GF-D8 (cell line): ENCODE measurements around the gene LRRC28.

Experiments used
- DNase-seq: peaks from one replicate; lab custom pipeline; 2025; lab: John Stamatoyannopoulos, UW

The LRRC28 gene

DNA sequence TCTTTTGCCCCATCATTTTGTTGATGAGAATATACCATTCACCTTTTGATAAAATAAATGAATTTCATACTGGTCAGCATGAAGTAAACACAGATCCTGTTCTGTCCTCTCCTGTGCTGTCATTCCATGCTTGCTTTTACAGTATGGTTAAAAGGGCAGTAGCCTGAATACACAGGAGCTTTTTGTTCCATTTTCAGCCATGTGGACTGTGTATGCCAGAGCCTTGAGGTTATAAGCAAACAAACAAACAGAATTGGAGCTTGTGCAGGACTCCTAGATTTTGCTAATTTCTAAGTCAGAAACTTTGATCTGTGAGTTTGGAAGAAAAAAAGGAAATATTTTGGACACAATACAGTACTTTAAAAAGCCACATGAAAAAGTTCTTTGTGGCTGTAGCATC lies 91.9 kb downstream of the LRRC28 start:
- DNase-seq: no peak

DNA sequence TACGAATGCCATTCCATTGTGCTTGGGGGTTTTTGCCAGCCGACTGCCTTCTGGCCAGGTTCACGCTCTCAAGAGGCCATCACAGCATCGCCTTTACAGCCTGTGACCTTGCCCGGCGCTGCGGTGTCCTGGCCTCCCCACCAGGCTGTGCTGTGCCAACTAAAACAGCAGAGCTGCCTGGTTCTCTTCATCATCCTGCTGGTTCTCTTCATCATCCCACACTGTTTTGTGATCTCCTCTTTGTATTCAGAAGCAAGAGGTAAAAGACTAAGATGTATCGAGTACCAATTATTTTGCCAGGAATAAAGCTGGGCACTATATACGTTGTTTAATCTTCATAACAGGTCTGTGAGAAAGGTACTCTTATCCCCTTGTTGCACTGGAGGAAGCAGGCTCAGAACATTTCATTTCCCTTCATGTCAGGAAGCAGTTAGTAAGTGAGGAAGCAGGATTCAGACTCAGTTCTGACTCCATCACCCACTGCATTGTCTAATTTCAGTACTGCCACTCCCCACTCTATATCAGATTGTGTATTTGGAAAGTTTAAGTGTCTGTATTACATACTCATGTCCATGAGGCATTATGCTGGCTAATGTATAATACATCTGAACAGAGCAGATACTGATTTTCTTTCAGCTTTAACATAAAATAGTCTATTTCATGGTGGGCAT lies 92.7 kb downstream of the LRRC28 start:
- DNase-seq: no peak

DNA sequence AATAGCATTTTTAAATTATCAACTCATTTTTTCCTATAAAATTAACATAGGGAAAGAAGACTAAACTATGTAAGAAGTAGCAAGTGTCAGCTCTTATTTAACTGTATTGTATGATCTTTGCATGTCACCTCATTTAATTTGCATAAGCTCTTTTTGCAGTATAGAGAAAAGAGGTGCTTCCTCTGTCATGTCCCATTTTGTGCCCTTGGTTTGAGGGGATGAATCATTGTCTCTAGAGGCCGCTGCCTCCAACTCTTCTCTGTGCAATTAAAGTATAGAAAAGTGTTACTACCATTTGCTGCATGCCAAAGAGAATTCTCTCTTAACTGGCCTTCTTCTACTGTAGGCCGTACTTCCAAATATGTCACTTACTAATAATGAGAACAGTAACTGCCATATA lies 93.4 kb downstream of the LRRC28 start:
- no peak for DNase-seq

DNA sequence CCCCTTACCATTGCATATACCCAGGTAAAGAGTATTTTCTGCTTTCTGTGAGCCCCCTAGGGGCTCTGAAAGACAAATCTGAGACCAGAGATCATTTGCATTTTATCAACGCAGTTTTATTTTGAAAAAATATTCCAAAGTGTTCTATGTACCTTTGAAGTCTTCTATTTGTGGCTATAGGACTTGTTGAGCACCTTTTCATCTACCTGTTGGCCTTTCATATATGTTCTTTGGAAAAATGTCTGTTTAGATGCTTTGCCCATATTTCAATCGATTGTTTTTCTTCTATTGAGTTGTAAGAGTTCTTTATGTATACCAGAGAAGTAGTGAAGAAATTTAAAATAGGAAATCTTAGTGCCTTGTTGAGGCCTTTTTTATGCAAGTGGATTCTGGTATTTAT lies 94.0 kb downstream of the LRRC28 start:
- DNase-seq: no peak

DNA sequence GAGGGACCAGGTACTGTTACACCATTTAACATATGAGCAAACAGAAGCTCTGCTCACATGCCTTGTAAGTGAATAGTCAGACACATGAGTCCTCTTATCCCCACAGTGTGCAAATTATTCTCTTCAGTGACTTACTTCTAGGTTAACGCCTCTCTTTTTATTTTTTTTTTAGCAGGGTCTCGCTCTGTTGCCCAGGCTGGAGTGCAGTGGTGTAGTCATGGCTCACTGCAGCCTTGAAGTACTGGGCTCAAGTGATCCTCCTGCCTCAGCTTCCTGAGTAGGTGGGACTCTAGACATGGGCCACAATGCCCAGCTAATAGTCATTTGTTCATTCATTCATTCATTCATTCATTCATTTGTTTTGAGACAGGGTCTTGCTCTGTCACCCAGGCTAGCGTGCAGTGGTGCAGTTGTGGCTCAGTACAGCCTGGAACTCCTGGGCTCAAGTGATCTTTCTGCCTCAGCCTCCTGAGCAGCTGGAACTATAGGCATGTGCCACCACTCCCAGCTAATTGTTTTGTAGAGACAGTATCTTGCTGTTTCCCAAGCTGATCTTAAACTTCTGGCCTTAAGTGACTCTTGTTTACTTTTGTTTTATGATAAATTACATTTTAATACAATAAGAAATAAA lies 94.7 kb downstream of the LRRC28 start:
- DNase-seq: no peak

DNA sequence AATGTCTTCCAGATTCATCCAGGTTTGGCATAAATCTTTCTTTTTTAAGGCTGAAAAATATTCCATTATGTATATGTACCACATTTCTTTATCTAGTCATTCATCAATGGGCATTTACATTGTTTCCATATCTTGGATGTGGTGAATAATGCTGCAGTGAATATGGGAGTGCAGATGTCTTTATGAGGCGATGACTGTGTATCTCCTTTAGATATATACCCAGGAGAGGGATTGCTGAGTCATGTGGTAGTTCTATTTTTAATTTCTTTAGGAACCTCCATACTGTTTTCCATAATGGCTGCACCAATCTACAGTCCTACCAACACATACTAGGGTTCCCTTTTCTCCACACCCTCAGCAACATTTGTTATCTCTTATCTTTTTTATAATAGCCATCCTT lies 96.3 kb downstream of the LRRC28 start:
- DNase-seq: no peak

DNA sequence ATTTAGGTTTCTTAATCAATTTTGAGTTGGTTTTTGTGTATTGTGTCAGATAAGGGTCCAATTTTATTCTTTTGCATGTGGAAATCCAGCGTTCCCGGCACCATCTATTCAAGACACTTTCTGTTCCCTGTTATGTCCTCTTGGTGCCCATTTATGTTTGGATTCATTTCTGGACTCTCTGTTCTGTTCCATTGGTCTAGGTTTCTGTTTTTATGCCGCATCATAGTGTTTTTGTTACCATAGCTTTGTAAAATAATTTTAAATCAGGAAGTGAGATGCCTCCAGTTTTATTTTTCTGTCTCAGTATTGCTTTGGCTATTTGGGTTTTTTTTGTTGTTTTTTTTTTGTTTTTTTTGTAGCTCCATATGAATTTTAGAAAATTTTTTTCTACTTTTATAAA lies 97.1 kb downstream of the LRRC28 start:
- no peak for DNase-seq

DNA sequence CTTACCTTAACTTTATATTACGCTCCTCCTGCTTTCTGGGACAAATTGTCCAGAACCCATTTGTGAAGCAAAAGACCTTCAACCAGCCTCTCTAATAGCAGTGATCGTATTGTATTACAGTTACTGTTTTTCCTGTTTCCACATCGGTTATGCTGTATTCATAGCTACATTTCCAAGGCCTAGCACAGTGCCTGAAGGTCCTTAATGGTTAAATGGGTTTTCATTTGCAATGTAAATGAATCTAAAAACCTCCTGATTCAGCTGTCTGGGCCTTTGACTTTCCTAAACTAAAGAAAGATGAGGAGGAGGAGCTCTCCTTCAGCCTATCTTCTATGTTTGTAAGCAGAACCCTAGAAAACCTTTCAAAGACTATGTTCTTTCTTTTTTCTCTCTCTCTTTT lies 99.1 kb downstream of the LRRC28 start:
- no peak for DNase-seq

DNA sequence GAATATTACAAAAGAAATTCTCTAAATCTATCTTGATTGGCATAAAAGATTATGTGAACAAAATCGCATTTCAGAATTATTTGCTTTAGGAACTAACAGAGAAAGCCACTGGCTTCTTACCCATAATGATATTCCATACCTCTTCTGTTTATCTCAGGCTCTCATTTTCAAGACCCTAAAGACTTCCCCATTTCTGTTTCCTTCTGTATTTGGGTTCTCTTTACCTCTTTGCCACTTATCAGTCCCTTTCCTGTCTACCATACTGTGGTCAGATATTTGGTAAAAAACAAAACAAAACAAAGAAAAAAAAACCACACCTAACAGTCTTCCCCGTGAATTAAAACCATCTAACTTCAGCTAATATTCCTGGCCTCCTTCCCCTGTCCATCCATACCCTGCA lies 108.5 kb downstream of the LRRC28 start:
- peak; percentile 37 for DNase-seq

DNA sequence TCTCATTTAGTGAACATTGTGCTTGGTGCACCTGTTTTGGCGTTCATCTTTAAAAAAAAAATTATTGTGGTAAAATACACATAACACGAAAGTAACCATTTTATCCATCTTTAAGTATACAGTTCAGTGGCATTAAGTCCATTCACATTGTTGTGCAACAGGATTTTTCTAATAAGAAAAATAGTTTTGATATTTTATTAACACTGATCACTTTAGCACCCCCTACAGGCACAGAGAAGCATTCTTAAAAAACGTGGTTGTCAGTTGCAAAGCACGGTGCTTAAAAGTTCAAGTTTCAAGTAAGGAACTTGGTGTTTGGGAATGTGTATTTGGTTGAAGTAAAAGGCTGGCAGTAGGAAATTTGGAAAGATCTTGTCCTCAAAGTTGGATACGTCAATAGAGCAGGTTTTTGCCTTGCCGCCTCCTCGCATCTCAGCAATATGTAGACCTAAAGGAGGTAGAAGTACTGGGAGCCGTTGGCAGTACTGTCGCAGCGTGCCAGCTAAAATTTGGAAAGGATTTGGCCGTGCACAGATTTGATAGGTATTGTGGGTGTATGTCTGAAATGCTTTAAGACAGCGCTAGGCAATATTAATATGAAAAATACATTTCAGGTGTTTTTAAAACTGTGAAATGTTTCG lies 110.4 kb downstream of the LRRC28 start:
- no peak for DNase-seq

DNA sequence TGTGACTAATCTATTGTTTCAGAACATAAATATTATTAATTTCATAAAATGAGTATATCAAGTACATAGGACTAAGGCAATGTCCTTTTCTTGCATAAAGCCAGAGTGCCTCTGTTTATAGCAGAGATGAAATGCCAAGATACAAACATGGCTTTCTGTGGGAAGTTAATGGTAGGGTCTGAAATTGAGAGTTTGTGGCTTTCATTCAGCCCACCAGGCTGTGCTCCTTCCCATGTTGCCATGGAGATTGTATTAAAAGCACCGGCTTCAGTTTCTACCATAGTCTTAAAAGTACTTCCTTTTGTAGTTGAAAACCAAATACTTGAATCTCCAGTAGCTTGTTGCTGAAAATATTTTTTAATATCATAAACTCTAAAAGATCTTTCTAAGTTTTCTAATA lies 114.0 kb downstream of the LRRC28 start:
- no peak for DNase-seq

DNA sequence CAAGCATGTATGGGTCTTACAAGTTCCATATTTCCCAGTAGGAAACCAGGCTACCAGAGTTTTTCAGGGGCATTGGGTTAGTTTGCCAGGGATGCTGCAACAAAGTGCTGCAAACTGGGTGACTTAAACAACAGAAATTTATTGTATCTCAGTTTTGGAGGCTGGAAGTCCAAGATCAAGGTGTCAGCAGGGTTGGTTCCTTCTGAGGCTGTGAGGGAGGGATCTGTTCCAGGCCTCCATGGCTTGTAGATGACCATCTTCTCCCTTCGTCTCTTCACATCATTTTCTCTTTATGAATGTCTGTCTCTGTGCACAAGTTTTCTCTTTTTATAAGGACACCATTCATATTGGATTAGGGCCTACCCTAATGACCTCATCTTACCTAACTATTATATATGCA lies 114.7 kb downstream of the LRRC28 start:
- no peak for DNase-seq

DNA sequence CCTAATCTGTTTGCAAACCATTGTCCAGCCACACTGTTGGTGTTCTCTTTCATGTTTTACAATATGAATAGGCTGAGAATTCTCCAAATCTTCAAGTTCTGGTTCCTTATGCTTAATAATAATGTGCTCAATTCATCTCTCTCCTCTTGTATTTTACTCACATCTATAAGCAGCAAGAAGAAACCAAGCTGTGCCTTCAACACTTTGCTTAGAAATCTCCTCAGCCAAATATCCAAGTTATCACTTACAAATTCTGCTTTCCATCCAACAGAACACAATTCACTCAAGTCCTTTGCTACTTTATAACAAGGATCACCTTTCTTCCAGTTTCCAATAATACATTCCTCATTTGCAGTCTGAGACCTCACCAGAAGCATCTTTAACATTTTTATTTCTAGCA lies 117.5 kb downstream of the LRRC28 start:
- no peak for DNase-seq

DNA sequence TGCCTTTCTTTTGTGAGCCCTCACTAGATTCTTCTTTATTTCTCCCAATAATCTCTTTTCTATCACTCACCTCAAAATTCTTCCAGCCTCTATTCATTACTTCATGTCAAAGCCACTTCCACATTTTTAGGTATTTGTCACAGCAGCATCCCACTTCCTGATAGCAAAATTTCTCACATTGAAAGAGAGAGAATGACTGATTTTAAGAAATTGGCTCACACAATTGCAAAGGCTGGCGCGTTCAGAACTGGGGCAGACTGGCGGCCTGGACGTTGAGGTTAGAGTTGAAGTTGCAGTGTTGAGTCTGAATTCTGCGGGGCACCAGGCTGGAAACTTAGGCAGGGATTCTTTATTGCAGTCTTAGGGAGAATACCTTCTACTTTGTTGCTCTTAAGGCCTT lies 117.9 kb downstream of the LRRC28 start:
- no peak for DNase-seq

DNA sequence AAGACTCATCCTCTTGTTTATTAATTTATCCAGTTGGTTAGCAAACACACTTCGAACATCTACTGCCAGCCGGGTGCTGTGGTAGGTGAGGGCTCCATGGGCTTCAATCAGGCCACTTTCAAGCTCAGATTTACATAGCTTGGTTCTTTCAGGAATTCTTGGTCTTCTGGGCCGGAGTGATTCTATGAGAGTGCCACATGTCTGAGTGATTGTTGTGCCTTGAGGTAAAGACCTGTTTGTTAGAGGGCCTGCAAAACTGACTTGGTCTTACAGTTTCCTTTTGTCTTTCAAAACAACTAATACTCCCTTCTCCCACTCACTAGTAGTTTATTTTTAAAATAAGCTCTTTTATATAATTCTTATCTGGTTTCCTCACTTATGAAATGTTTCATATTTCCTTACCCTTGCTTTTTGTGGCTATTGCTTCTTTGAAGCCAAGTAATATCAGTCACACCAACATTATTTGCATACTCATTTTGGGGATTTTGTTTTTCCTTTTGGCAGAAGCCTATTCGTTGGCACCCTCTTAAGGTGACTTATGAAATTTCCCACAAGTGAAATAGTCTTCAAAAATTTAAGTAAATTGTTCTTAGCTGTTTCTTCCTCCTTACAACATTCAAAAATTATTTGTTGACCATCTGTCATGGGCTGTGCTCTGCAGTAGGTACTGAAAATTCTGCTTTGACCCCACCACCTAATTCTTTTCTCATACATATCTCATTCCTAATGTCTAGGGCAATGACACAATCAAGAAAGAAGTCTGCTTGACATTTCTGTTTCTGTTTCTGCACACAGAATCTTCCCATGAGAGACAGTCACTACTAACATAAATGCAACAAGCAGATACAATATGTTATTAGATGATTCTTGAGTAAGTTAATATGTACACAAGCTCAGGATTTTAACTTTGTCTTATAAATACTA lies 120.2 kb downstream of the LRRC28 start:
- no peak for DNase-seq

DNA sequence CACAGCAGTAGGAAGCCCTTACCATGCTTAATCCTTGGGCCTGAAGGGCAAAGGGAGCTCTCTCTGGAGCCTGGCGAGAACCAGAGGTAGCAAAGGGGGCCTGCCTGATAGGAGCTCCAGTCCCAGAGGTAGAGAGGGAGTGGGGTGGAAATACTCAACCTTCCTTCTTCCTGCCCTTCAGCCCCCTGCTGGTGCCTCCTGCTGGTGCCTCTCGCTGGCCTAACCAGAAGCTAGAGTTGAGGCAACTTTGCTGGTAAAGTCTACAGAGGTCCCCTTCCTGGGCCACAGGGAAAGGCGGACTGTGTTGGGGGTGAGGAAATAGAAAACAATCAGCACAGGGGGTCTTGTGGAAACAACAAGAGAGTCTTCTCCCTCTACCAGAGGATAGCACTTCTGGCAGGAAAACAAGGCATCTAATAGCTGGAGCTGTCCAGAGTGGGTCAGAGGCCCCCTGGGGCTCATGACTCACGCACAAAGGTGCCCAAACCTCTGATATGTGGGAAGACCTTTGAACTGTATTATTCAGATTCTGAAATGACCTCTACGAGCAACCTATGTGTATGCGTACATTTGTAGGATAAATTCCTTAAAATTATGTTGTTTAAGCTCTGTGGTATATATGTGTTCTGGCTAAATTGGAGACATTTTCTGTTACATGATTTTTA lies 133.9 kb downstream of the LRRC28 start:
- DNase-seq: no peak

DNA sequence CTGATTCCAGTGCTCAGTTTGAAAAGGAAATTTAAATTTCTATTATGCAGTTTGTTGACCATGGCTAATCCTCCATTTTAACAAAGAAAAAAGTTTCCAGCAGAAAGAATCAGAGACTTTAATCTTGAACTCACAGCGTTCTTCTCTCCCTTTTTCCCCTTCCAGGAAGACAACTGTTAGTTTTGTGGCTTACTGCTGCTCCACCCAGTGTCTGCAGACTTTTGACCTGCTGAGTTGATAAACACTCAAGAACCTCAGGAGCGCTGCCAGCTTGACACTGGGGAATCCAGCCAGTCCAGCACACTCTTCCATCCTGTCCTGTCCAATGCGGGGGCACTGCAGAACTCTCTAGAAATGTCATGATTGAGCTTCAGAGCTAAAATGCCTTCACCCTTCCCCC lies 134.6 kb downstream of the LRRC28 start:
- DNase-seq: no peak

DNA sequence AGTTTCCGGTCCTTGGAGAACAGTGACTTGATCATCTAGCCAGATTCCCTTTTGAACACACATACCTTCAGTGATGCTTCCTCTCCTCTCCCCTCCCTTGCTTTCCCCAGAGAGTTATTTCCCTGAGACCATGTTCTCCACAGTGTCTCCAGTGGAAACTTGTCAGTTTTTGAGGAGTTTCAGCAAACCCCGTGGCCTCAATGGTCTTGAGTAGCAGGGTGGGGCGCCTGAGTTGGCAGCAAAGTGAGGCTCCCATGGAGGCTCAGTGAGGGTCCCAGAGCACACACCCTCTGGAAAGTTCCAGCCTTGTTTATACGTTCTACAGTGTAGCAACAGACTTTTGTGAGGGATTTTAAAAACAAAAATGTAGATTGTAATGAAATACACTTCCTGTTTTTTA lies 135.1 kb downstream of the LRRC28 start:
- no peak for DNase-seq

DNA sequence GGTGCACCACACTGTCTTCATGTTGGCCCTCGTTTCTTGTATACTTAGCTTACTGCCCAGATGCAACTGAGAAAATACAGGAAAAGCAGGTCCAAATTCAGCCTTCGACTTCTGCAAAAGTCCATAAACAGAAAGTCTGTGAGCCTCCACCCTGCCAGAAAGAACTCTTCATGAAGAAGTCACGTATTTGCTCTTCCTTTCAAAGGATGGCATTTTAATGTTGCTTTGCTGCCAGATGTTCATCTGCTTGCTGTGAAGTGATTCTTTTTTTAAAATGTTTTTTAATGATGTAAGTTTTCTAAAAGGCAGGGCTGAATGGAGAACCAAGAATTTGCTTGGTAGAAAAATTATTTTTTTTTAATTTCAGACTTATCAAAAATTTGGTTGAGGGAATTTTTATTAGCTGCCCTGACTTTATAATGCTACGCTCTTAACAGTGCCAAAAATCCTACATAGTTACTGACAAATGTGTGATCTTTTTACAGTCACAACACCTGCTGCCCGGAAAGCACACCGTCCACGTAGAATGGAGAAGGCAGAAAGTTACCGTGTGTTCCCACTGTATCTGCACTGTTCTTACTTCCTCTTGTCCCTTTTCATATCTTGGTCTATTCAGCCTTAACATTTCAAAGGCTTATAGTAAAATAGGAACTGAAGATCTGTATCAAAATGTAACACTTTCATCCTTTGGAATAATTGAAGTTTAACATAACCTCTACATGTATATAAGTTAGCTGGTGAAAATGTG lies 136.3 kb downstream of the LRRC28 start:
- no peak for DNase-seq

DNA sequence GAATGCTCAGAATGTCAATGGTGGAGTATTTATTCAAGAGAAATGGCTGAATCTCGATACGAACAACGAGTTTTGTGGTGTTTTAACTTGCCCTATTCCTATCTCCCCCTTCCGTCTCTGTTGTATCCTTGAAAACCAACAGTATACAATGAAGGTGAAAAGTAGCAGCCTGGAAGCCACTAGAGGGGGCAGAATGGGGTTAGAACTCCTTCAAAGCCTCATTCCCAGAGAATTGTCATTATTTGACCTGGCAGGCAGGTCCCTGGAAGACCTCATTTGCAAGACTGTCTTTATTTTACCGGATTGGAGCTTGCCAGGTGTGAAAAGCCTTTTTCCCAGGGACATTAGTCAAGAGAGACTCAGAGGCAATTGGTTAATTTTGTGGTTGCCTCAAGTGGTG lies 139.4 kb downstream of the LRRC28 start:
- DNase-seq: no peak

DNA sequence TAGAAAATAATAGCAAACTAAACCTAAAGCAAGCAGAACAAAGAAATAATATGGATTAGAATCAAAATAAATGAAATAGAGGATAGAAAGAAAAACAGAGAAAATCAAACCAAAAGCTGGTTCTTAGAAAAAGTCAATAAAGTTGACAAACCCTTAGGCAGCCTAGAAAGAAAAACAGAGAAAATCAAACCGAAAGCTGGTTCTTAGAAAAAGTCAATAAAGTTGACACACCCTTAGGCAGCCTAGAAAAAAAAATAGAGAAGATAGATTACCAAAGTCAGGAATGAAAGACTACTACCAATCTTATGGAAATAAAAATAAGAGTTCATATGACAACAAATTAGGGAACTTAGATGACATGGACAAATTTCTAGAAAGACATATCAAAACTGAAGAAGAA lies 142.4 kb downstream of the LRRC28 start:
- no peak for DNase-seq
